Body of pancreas (tissue), 4 donors: ENCODE data around the gene CISTR. TPM values are rescaled to one million over a fixed set of nuclear protein-coding genes. Genes with fewer than 3 reads are reported as not detected.

Experiments used
- ATAC-seq: fragments of 150-250 bp; one replicate; pipeline ENCODE4 v1.9.1; 2016
- DNase-seq, 4 donors: peaks; one replicate each; pipeline ENCODE4 v3.0.0-alpha.2; 2019
- H3K27ac ChIP-seq, 4 donors: fragments of 200-600 bp; sonication (generic); 1 replicate in 3 of 4; 2 replicates in 1 of 4; pipeline versions ENCODE4 v1.5.1 to v1.6.1; 2016 to 2019; ENCODE audit warnings: mild to moderate bottlenecking in 1 of 4, mixed read lengths in 1 of 4, moderate library complexity in 1 of 4
- H3K27me3 ChIP-seq, 2 donors: fragments of 200-600 bp; sonication (generic); one replicate each; pipeline ENCODE4 v1.6.0; 2016; ENCODE audit warnings: mild to moderate bottlenecking in 1 of 2
- H3K36me3 ChIP-seq, 2 donors: fragments of 200-600 bp; sonication (generic); replicated peaks in 1 of 2; 2 replicates each; pipeline ENCODE4 v1.5.1; 2016; ENCODE audit warnings: low read depth in 2 of 2; ENCODE audit not compliant: insufficient read depth in 1 of 2
- H3K4me1 ChIP-seq: fragments of 200-600 bp; sonication (generic); one replicate; pipeline ENCODE4 v1.6.0; 2016
- H3K4me3 ChIP-seq, 2 donors: fragments of 200-600 bp; sonication (generic); 1 replicate in 1 of 2; 2 replicates in 1 of 2; pipeline ENCODE4 v1.5.1; 2016 to 2019
- H3K9me3 ChIP-seq, 3 donors: fragments of 200-600 bp; sonication (generic); 1 replicate in 2 of 3; 2 replicates in 1 of 3; pipeline ENCODE4 v1.5.1; 2016
- CTCF ChIP-seq, 7 experiments: fragments of 450-650 bp in 4 of 7; fragments of 200-600 bp in 3 of 7; sonication (generic) in 3 of 7; IDR thresholded peaks; one replicate each; pipeline ENCODE4 v1.5.1; 2016 to 2019; ENCODE audit warnings: antibody characterized with exemption in 7 of 7
- POLR2A ChIP-seq, 3 donors: fragments of 450-650 bp; IDR thresholded peaks; one replicate each; pipeline ENCODE4 v1.6.1; 2016; ENCODE audit warnings: antibody characterized with exemption in 3 of 3, mild to moderate bottlenecking in 2 of 3
- WGBS, 2 donors: methylation state at CpG; one replicate each; pipeline ENCODE4 v1.1.5; 2017; 5-methylcytosine and 5-hydroxymethylcytosine counted together
- intact Hi-C: fragments of 100-400 bp; cut with DNase I; formaldehyde crosslinking; loops from one replicate; pipeline ENCODE4 v1.15.1; 2023
- total RNA-seq, 2 donors: library from RNA; depleted of rRNA; stranded (reverse); fragments of >200 nt; gene quantifications; one replicate each; pipeline ENCODE4 v1.1.0, GENCODE V29; 2016

The CISTR gene
- total RNA-seq, 2 donors from 2014 or later, result not detected

GRCh38 chr12:53748072-53748840, 3.5 kb downstream of the CISTR start:
- WGBS, 2 donors, result 36 to 38% methylated on average over 14 to 22 of the region's 22 CpGs
- ATAC-seq, result no peak
- TF ChIP-seq CTCF (IDR thresholded peaks at IDR 0.05) (no peak), POLR2A (IDR thresholded peaks at IDR 0.05) (no peak)
- Histone ChIP-seq H3K36me3 (no peaks in the 10 kb centered on the region), H3K27me3 (peaks cover 0 to 6% of the 10 kb centered on the region in 2 donors), H3K9me3 (no peaks in the 10 kb centered on the region), H3K27ac (no peak overlapping the region), H3K4me1 (peaks cover 21% of the 10 kb centered on the region), H3K4me3 (no peak overlapping the region)
- intact Hi-C loops, result no loop called here
- DNase-seq, result no peak

GRCh38 chr12:53747095-53747494, 4.7 kb downstream of the CISTR start:
- TF ChIP-seq POLR2A (IDR thresholded peaks at IDR 0.05) (no peak), CTCF (IDR thresholded peaks at IDR 0.05) (no peak)
- intact Hi-C loops, result no loop called here
- Histone ChIP-seq H3K36me3 (no peaks in the 10 kb centered on the region), H3K27me3 (peaks cover 0 to 6% of the 10 kb centered on the region in 2 donors), H3K4me3 (no peak overlapping the region), H3K9me3 (no peaks in the 10 kb centered on the region), H3K4me1 (peaks cover 24% of the 10 kb centered on the region), H3K27ac (no peak overlapping the region)
- ATAC-seq (no peak), DNase-seq (no peak)
- 27 to 46% methylated on average over 5 of the region's 5 CpGs for WGBS, 2 donors

GRCh38 chr12:53746592-53747092, 5.1 kb downstream of the CISTR start:
- no peaks in the 10 kb centered on the region for H3K36me3 ChIP-seq
- ATAC-seq (peak; percentile 92), DNase-seq (peak; percentile 94 to 96 (median 95))
- H3K27ac ChIP-seq, result no peak overlapping the region
- peaks cover 0 to 6% of the 10 kb centered on the region in 2 donors for H3K27me3 ChIP-seq
- intact Hi-C loops, result no loop called here
- H3K4me1 ChIP-seq, result peaks cover 21% of the 10 kb centered on the region
- no peaks in the 10 kb centered on the region for H3K9me3 ChIP-seq
- TF ChIP-seq POLR2A (IDR thresholded peaks at IDR 0.05) (no peak), CTCF (IDR thresholded peaks at IDR 0.05) (peak; percentile 99 to 100 (median 100))
- no peak overlapping the region for H3K4me3 ChIP-seq
- 0% methylated on average over 12 to 20 of the region's 20 CpGs for WGBS, 2 donors

GRCh38 chr12:53744751-53745150, 7.0 kb downstream of the CISTR start:
- ATAC-seq (no peak), DNase-seq (no peak)
- intact Hi-C loops, result loop anchor here (5.0 kb wide), 1 partner anchor 42 kb away; no protein-coding TSS in a partner anchor
- peaks cover 0 to 12% of the 10 kb centered on the region in 2 donors for H3K27me3 ChIP-seq
- H3K4me1 ChIP-seq, result peaks cover 9% of the 10 kb centered on the region
- no peaks in the 10 kb centered on the region for H3K36me3 ChIP-seq
- WGBS, 2 donors, result 32 to 33% methylated on average over 6 of the region's 6 CpGs
- H3K9me3 ChIP-seq, result no peaks in the 10 kb centered on the region
- TF ChIP-seq POLR2A (IDR thresholded peaks at IDR 0.05), result no peak
- no peak for TF ChIP-seq CTCF (IDR thresholded peaks at IDR 0.05)
- no peak overlapping the region for H3K4me3 ChIP-seq
- H3K27ac ChIP-seq, result no peak overlapping the region
